ENCODE results near the gene SGTB.

- TF ChIP-seq POLR2AphosphoS5 (IDR thresholded peaks at IDR 0.05; ENCODE audit: low read depth, low read length) (no peak), SIN3A (IDR thresholded peaks at IDR 0.05; ENCODE audit: borderline replicate concordance, insufficient read depth, low read length) (no peak)
These were observed 45.7 kb upstream of the SGTB start for GRCh38 chr5:65767565-65767964.
